Activated CD8-positive, alpha-beta memory T cell treated with anti-CD3 and anti-CD28 coated beads, Interleukin-2, amount 50 U/mL, for 4 hours (primary cell): Measurements from ENCODE around the gene ASCC2.

Source experiments
- DNase-seq: peaks from one replicate; pipeline ENCODE4 v3.0.0-alpha.2; 2020

ASCC2 gene

GRCh38 chr22:29816539-29816938 is 21.5 kb downstream of the ASCC2 start:
- no peak for DNase-seq

- no peak for DNase-seq
Observed at GRCh38 chr22:29816128-29816527, 21.9 kb downstream of the ASCC2 start.

- no peak for DNase-seq
Observed at GRCh38 chr22:29815580-29815979, 22.5 kb downstream of the ASCC2 start.

- no peak for DNase-seq
Observed at GRCh38 chr22:29814003-29814402, 24.1 kb downstream of the ASCC2 start.

GRCh38 chr22:29813563-29813962 is 24.5 kb downstream of the ASCC2 start:
- DNase-seq = no peak

GRCh38 chr22:29813126-29813525 is 24.9 kb downstream of the ASCC2 start:
- DNase-seq = no peak

GRCh38 chr22:29811377-29811776 is 26.7 kb downstream of the ASCC2 start:
- no peak for DNase-seq

GRCh38 chr22:29810216-29810615 is 27.9 kb downstream of the ASCC2 start:
- no peak for DNase-seq

GRCh38 chr22:29806196-29806595 is 31.9 kb downstream of the ASCC2 start:
- DNase-seq = no peak

GRCh38 chr22:29804985-29805384 is 33.1 kb downstream of the ASCC2 start:
- DNase-seq = no peak

GRCh38 chr22:29803190-29803589 is 34.9 kb downstream of the ASCC2 start:
- no peak for DNase-seq

GRCh38 chr22:29801796-29802195 is 36.3 kb downstream of the ASCC2 start:
- no peak for DNase-seq

GRCh38 chr22:29801153-29801552 is 36.9 kb downstream of the ASCC2 start:
- no peak for DNase-seq

- DNase-seq = no peak
Observed at GRCh38 chr22:29799217-29799680, 38.8 kb downstream of the ASCC2 start.

GRCh38 chr22:29798801-29799200 is 39.3 kb downstream of the ASCC2 start:
- DNase-seq = no peak

- no peak for DNase-seq
Observed at GRCh38 chr22:29798318-29798717, 39.8 kb downstream of the ASCC2 start.

GRCh38 chr22:29797351-29797750 is 40.7 kb downstream of the ASCC2 start:
- DNase-seq = no peak

- DNase-seq = no peak
Observed at GRCh38 chr22:29795663-29796062, 42.4 kb downstream of the ASCC2 start.

GRCh38 chr22:29793396-29793795 is 44.7 kb downstream of the ASCC2 start:
- no peak for DNase-seq

GRCh38 chr22:29790061-29790460 is 48.0 kb downstream of the ASCC2 start:
- no peak for DNase-seq

GRCh38 chr22:29788339-29789279 is 49.5 kb downstream of the ASCC2 start:
- no peak for DNase-seq

GRCh38 chr22:29787371-29787980 is 50.6 kb downstream of the ASCC2 start:
- no peak for DNase-seq

GRCh38 chr22:29786031-29786430 is 52.0 kb downstream of the ASCC2 start:
- DNase-seq = no peak
